Adrenal gland (tissue), 12 donors: ENCODE data around the gene DLGAP3. TPM values are rescaled to one million over a fixed set of nuclear protein-coding genes. Genes with fewer than 3 reads are reported as not detected.

Source experiments
- DNase-seq, 7 donors: peaks; one replicate each; pipeline ENCODE4 v3.0.0-alpha.2; 2019 to 2020
- H3K27ac ChIP-seq, 5 donors: fragments of 200-600 bp; sonication (generic) in 4 of 5; 1 replicate in 3 of 5; 2 replicates in 2 of 5; pipeline versions ENCODE4 v1.5.1 to v1.8.0; 2016 to 2020; ENCODE audit warnings: mild to moderate bottlenecking in 1 of 5
- H3K27me3 ChIP-seq: fragments of 200-600 bp; 2 replicates; pipeline ENCODE4 v1.8.0; 2021
- H3K36me3 ChIP-seq, 2 donors: fragments of 200-600 bp; replicated peaks in 1 of 2; 1 replicate in 1 of 2; 2 replicates in 1 of 2; pipeline versions ENCODE4 v1.5.1 to v1.8.0; 2018 to 2022
- H3K4me1 ChIP-seq, 2 donors: fragments of 200-600 bp; replicated peaks in 1 of 2; 1 replicate in 1 of 2; 2 replicates in 1 of 2; pipeline versions ENCODE4 v1.5.1 to v1.8.0; 2018 to 2021
- H3K4me3 ChIP-seq, 4 donors: fragments of 200-600 bp; sonication (generic) in 3 of 4; one replicate each; pipeline ENCODE4 v1.5.1; 2016 to 2018
- H3K9me3 ChIP-seq, 3 donors: fragments of 200-600 bp; sonication (generic) in 1 of 3; replicated peaks in 1 of 3; 1 replicate in 2 of 3; 2 replicates in 1 of 3; pipeline versions ENCODE4 v1.5.1 to v1.8.0; 2016 to 2021
- CTCF ChIP-seq, 6 experiments: fragments of 450-650 bp in 4 of 6; fragments of 200-600 bp in 2 of 6; sonication (generic) in 1 of 6; IDR thresholded peaks; 1 replicate in 5 of 6; 2 replicates in 1 of 6; pipeline versions ENCODE4 v1.5.1 to v1.8.0; 2016 to 2021; ENCODE audit warnings: antibody characterized with exemption in 6 of 6, mild to moderate bottlenecking in 2 of 6, moderate library complexity in 1 of 6
- POLR2A ChIP-seq, 2 donors: fragments of 450-650 bp; IDR thresholded peaks; one replicate each; pipeline ENCODE4 v1.6.1; 2017; ENCODE audit warnings: antibody characterized with exemption in 2 of 2, mild to moderate bottlenecking in 2 of 2, moderate library complexity in 1 of 2
- WGBS, 4 donors: extraction: QIAGEN DNeasy Blood & Tissue Kit in 2 of 4; methylation state at CpG; one replicate each; pipeline versions ENCODE4 v1.1.5 to v1.1.7; 2013 to 2017; 5-methylcytosine and 5-hydroxymethylcytosine counted together
- intact Hi-C, 2 donors: fragments of 100-400 bp; cut with DNase I; formaldehyde crosslinking; loops; one replicate each; pipeline versions ENCODE4 v1.14.1 to v1.15.0; 2022 to 2023
- polyA plus RNA-seq, 3 donors: library from polyadenylated mRNA; stranded (reverse); fragments of 200-250 nt in 2 of 3; fragments of 350-450 nt in 1 of 3; fragmentation: Illumina TruSeq in 1 of 3; extraction: RNeasy Lipid Tissue Mini Kit (QIAGEN cat#74804) in 1 of 3; gene quantifications; one replicate each; pipeline ENCODE4 v1.2.3, GENCODE V29; 2013 to 2014
- total RNA-seq, 9 donors: library from RNA; depleted of rRNA in 4 of 9; stranded (reverse); fragments of >200 nt in 4 of 9; fragments of 120-200 nt in 1 of 9; fragmentation: NEBNext Ultra II Directional in 1 of 9; extraction: Animal tissue kit (Norgen Biotek cat#: 25700) in 1 of 9; gene quantifications; one replicate each; pipeline versions ENCODE4 v1.1.0 to v1.2.4, GENCODE V29; 2013 to 2023
- donor health status: healthy with polysubstance abuse.
- donor health status: Bipolar disorder and iron deficiency.
- donor health status: DM: yes; HTN: yes; CAD: no.
- donor health status: DM: no; HTN: no; CAD: no.
- donor health status: DM: no; HTN: no; CAD: no.
- donor health status: DM: yes; HTN: yes; CAD: no.

The DLGAP3 gene
- total and polyA plus RNA-seq, 12 donors, result 0.13 to 1.6 (median 0.47) TPM

GRCh38 chr1:34831721-34832246 is 97.7 kb downstream of the DLGAP3 start:
- intact Hi-C loops, result no loop called here
- Histone ChIP-seq H3K27ac (no peak overlapping the region), H3K4me3 (no peak overlapping the region), H3K36me3 (no peaks in the 10 kb centered on the region), H3K9me3 (no peaks in the 10 kb centered on the region), H3K27me3 (no peaks in the 10 kb centered on the region), H3K4me1 (peaks cover 0 to 8% of the 10 kb centered on the region in 2 donors)
- 80 to 93% (median 83%) methylated on average over 6 of the region's 6 CpGs for WGBS, 4 donors
- TF ChIP-seq CTCF (IDR thresholded peaks at IDR 0.05), result no peak
- TF ChIP-seq POLR2A (IDR thresholded peaks at IDR 0.05), result no peak
- DNase-seq, result peak in 1 of 7 donors; percentile 5

GRCh38 chr1:34829250-34829649 is 100.2 kb downstream of the DLGAP3 start:
- no peak for TF ChIP-seq CTCF (IDR thresholded peaks at IDR 0.05)
- TF ChIP-seq POLR2A (IDR thresholded peaks at IDR 0.05), result no peak
- DNase-seq, result peak in 1 of 7 donors; percentile 5
- Histone ChIP-seq H3K27ac (no peak overlapping the region), H3K27me3 (no peaks in the 10 kb centered on the region), H3K9me3 (no peaks in the 10 kb centered on the region), H3K4me1 (peaks cover 0 to 10% of the 10 kb centered on the region in 2 donors), H3K36me3 (no peaks in the 10 kb centered on the region), H3K4me3 (no peak overlapping the region)
- intact Hi-C loops, result no loop called here
- WGBS, 4 donors, result 81 to 94% (median 87%) methylated on average over 3 of the region's 3 CpGs

GRCh38 chr1:34828611-34829010 is 100.8 kb downstream of the DLGAP3 start:
- Histone ChIP-seq H3K27ac (no peak overlapping the region), H3K9me3 (no peaks in the 10 kb centered on the region), H3K27me3 (no peaks in the 10 kb centered on the region), H3K4me3 (no peak overlapping the region), H3K36me3 (no peaks in the 10 kb centered on the region), H3K4me1 (peaks cover 0 to 10% of the 10 kb centered on the region in 2 donors)
- TF ChIP-seq CTCF (IDR thresholded peaks at IDR 0.05) (no peak), POLR2A (IDR thresholded peaks at IDR 0.05) (no peak)
- intact Hi-C loops, result no loop called here
- DNase-seq, result no peak
- WGBS, 4 donors, result 45 to 57% (median 54%) methylated on average over 2 of the region's 2 CpGs

DNA sequence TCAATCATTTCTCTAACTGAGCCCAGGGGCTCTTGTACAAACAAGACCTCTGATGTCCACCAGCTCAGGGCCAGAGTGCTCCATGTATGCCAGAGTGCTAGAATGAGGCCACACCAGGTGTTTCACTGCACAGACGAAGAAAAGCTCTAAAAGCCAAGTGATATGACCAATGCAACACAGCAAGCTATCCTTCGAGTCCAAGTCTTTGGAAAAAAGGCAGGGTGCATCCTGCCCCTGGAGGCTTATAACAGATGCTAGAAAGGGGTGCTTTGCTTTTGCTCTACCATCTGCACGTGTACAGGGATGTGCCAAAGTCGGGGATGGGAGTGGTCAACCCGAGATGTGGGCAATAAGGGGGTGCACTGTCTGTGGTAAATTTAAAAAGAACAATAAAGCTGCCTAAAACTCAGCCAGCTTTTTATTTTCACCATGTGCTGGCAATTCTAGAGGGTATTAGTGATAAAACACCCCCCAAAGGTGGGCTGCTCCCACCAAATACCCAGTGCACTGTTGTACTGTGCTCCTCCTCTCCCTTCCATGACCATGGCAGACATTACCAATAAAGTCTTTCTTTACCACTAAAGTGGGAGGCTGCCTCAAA is 102.0 kb downstream of the DLGAP3 start:
- intact Hi-C loops, result no loop called here
- no peak for TF ChIP-seq POLR2A (IDR thresholded peaks at IDR 0.05)
- no peak for TF ChIP-seq CTCF (IDR thresholded peaks at IDR 0.05)
- 89 to 93% (median 91%) methylated on average over 5 of the region's 5 CpGs for WGBS, 4 donors
- no peaks in the 10 kb centered on the region for H3K36me3 ChIP-seq
- peaks cover 0 to 10% of the 10 kb centered on the region in 2 donors for H3K4me1 ChIP-seq
- H3K4me3 ChIP-seq, result no peak overlapping the region
- H3K27ac ChIP-seq, result no peak overlapping the region
- H3K27me3 ChIP-seq, result no peaks in the 10 kb centered on the region
- no peak for DNase-seq
- no peaks in the 10 kb centered on the region for H3K9me3 ChIP-seq
